GM23248 (cell line): ENCODE data around the gene CDK2.

ENCODE experiments used
- EZH2 ChIP-seq: fragments of 200-600 bp; sonication (generic); IDR thresholded peaks from 2 replicates; pipeline ENCODE4 v1.6.1; 2018; ENCODE audit warnings: antibody characterized with exemption, mild to moderate bottlenecking; ENCODE audit not compliant: insufficient read depth, poor library complexity, severe bottlenecking
- EZH2phosphoT487 ChIP-seq: fragments of 200-600 bp; sonication (generic); IDR thresholded peaks from 2 replicates; pipeline ENCODE4 v1.6.1; 2018; ENCODE audit warnings: antibody characterized with exemption, moderate library complexity, mild to moderate bottlenecking, low read depth; ENCODE audit not compliant: insufficient read depth

DNA sequence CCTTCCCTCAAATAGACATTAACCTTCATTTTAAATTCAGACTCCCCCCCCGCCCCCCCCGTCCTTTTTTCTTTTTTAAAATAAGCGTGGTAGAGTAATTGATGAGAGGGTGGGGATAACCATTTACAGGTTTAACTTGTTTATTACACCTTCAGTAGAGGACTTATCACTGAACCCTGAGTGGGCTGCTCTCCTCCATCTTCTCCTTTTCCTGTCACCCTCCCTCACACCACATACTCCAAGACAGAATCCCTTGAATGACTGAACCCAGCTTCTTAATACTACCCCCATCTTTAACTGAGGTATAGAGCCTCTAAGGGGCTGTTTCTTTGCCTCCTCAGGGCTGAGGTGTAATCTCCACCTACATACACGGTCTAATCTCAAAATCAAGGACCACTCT is 50.6 kb downstream of the CDK2 start:
- TF ChIP-seq EZH2phosphoT487 (no peak), EZH2 (no peak)
